Small intestine (tissue), 7 donors: ENCODE results near the gene RIPPLY1. TPM values are rescaled to one million over a fixed set of nuclear protein-coding genes. Genes with fewer than 3 reads are reported as not detected.

ENCODE experiments used
- DNase-seq, 2 donors: peaks; one replicate each; pipeline versions ENCODE4 v3.0.0 to v3.0.0-alpha.2; 2013
- FAIRE-seq: peaks from 2 replicates; lab custom pipeline; 2012; peaks lifted over from hg19 to GRCh38; lab: Jason Lieb, UNC
- H3K27ac ChIP-seq, 3 donors: one replicate each; pipeline ENCODE4 v1.5.1; 2013; ENCODE audit warnings: low read length in 2 of 3, mild to moderate bottlenecking in 2 of 3, control low read depth in 1 of 3, inconsistent platforms in 1 of 3, low read depth in 1 of 3, moderate library complexity in 1 of 3
- H3K27me3 ChIP-seq, 3 donors: one replicate each; pipeline ENCODE4 v1.6.1; 2013; ENCODE audit warnings: low read length in 3 of 3, inconsistent platforms in 1 of 3; ENCODE audit not compliant: control insufficient read depth in 3 of 3, insufficient read depth in 3 of 3
- H3K36me3 ChIP-seq, 3 donors: one replicate each; pipeline ENCODE4 v1.6.1; 2013; ENCODE audit warnings: low read length in 3 of 3, inconsistent platforms in 1 of 3, low read depth in 1 of 3, mild to moderate bottlenecking in 1 of 3, moderate library complexity in 1 of 3; ENCODE audit not compliant: control insufficient read depth in 3 of 3, insufficient read depth in 2 of 3
- H3K4me1 ChIP-seq, 3 donors: one replicate each; pipeline ENCODE4 v1.6.1; 2013; ENCODE audit warnings: low read length in 2 of 3, inconsistent platforms in 1 of 3, low read depth in 1 of 3, mild to moderate bottlenecking in 1 of 3, moderate library complexity in 1 of 3; ENCODE audit not compliant: control insufficient read depth in 3 of 3, insufficient read depth in 2 of 3
- H3K4me3 ChIP-seq, 3 donors: one replicate each; pipeline ENCODE4 v1.5.1; 2013; ENCODE audit warnings: low read length in 3 of 3, control low read depth in 1 of 3, inconsistent platforms in 1 of 3, low read depth in 1 of 3, mild to moderate bottlenecking in 1 of 3, moderate library complexity in 1 of 3
- H3K9me3 ChIP-seq, 2 donors: one replicate each; pipeline ENCODE4 v1.6.1; 2013; ENCODE audit warnings: low read depth in 1 of 2, low read length in 1 of 2; ENCODE audit not compliant: control insufficient read depth in 2 of 2, insufficient read depth in 1 of 2
- WGBS, 3 donors: extraction: QIAGEN DNeasy Blood & Tissue Kit; methylation state at CpG; one replicate each; pipeline ENCODE4 v1.1.7; 2013; 5-methylcytosine and 5-hydroxymethylcytosine counted together
- polyA plus RNA-seq, 4 donors: library from polyadenylated mRNA; stranded (reverse) in 3 of 4; unstranded in 1 of 4; fragments of 200-250 nt in 3 of 4; fragments of 120-200 nt in 1 of 4; gene quantifications; one replicate each; pipeline versions ENCODE4 v1.2.1 to v1.2.3, GENCODE V29; 2013
- donor health status: healthy with polysubstance abuse.
- donor health status: control.
- donor health status: control.
- donor health status: Bipolar disorder and iron deficiency.
- donor health status: healthy.

Gene RIPPLY1
- polyA plus RNA-seq, 4 donors, result 0.07 to 0.40 TPM; not detected in 2

- Histone ChIP-seq H3K27me3 (no peaks in the 10 kb centered on the region), H3K4me1 (peaks cover 0 to 66% (median 0%) of the 10 kb centered on the region in 3 donors), H3K9me3 (no peaks in the 10 kb centered on the region), H3K27ac (peak overlapping the region in 1 of 3 donors; percentile 90), H3K36me3 (no peaks in the 10 kb centered on the region), H3K4me3 (no peak overlapping the region)
- 33 to 65% (median 57%) methylated on average over 4 to 5 of the region's 5 CpGs for WGBS, 3 donors
- DNase-seq (no peak), FAIRE-seq (no peak)
Observed at GRCh38 chrX:106905064-106905708, 2.0 kb upstream of the RIPPLY1 start.

DNA sequence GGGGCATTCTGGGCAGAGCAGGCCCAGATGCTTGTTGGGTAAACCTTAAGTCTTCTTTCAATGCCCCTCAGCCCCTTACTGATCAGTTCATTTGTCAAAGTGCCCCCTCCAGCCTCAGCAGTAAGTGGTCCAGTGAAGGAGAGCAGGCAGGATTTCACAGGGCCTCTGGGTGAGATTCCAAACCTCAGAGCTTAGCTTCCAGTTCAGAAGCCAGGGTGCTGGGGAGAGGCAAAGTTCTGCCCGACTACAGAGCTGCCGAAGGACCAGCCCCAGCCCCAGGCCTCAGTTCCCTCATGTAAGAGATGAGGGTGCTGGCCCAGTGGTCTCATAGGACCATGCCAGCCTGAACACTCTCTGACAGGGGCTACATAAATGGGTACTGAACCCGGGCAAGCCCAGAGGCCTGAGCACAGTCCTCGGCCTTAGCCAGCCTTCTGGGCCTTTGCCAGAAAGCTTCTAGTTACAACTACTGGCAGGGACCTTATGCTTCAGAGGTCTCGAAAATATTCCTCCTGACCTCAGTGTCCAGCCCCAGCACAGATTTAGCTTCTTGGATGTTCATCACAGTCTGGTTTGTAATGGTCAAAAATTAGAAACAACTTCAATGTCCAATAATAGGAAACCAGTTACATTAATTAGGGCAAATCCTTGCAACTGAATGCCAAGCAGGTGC lies 851 bp upstream of the RIPPLY1 start:
- Histone ChIP-seq H3K27ac (peak overlapping the region in 1 of 3 donors; percentile 30), H3K4me3 (no peak overlapping the region), H3K27me3 (no peaks in the 10 kb centered on the region), H3K9me3 (no peaks in the 10 kb centered on the region), H3K36me3 (no peaks in the 10 kb centered on the region), H3K4me1 (peaks cover 0 to 76% (median 0%) of the 10 kb centered on the region in 3 donors)
- WGBS, 3 donors, result 58 to 72% (median 65%) methylated on average over 5 of the region's 5 CpGs
- no peak for DNase-seq
- FAIRE-seq, result no peak

DNA sequence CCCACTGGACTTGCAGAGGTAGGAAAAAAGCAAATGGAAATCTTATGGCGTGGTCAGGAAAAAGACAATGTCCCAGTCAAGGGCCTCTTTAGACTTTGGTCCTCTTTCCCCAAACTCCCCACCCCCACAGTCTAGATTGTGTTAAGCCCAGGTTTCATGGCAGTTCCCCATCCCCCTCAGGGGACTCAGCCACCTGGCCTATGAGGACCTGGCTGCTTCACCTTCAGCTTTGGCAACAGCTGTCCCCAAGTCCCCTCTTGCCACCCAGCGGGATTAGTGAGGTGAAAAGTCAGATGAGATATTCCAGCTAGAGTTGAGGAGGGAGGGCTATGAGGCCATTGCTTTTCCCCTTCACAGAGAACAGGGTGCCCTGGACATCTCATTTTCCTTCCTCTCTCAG lies 457 bp downstream of the RIPPLY1 start:
- H3K4me1 ChIP-seq, result peaks cover 0 to 73% (median 0%) of the 10 kb centered on the region in 3 donors
- no peaks in the 10 kb centered on the region for H3K36me3 ChIP-seq
- no peaks in the 10 kb centered on the region for H3K27me3 ChIP-seq
- 45 to 67% (median 51%) methylated on average over 2 of the region's 2 CpGs for WGBS, 3 donors
- no peak overlapping the region for H3K4me3 ChIP-seq
- DNase-seq (peak; percentile 12 to 66), FAIRE-seq (no peak)
- H3K9me3 ChIP-seq, result no peaks in the 10 kb centered on the region
- H3K27ac ChIP-seq, result peak overlapping the region in 1 of 3 donors; percentile 82

GRCh38 chrX:106901781-106902219 lies 1.3 kb downstream of the RIPPLY1 start:
- 38 to 72% (median 40%) methylated on average over 4 of the region's 4 CpGs for WGBS, 3 donors
- no peaks in the 10 kb centered on the region for H3K27me3 ChIP-seq
- no peak overlapping the region for H3K4me3 ChIP-seq
- no peaks in the 10 kb centered on the region for H3K9me3 ChIP-seq
- peaks cover 0 to 68% (median 0%) of the 10 kb centered on the region in 3 donors for H3K4me1 ChIP-seq
- H3K36me3 ChIP-seq, result no peaks in the 10 kb centered on the region
- H3K27ac ChIP-seq, result peak overlapping the region in 1 of 3 donors; percentile 82
- no peak for FAIRE-seq
- peak in 1 of 2 donors; percentile 45 for DNase-seq

DNA sequence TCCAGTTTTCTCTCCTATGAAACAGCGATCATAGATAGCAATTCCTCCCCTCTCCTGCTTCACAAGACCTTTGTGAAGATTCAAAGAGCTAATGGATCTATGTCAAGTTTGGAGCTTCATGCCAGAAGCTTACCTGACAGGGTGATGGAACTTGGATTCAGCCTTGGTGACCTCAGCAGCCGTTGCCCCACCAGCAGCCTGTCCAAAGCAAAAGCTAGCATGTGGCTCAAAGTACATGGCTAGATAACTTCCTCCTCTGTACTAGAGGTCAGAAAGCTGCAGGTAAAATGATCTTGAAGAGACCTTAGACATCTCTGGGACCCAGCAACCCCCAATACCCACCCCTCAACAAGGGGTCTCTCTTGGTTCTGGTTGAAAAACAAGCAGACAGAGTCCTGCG lies 1.8 kb downstream of the RIPPLY1 start:
- H3K27ac ChIP-seq, result peak overlapping the region in 1 of 3 donors; percentile 82
- no peaks in the 10 kb centered on the region for H3K9me3 ChIP-seq
- peaks cover 0 to 65% (median 0%) of the 10 kb centered on the region in 3 donors for H3K4me1 ChIP-seq
- FAIRE-seq (no peak), DNase-seq (peak; percentile 46 to 67)
- H3K36me3 ChIP-seq, result no peaks in the 10 kb centered on the region
- no peak overlapping the region for H3K4me3 ChIP-seq
- H3K27me3 ChIP-seq, result no peaks in the 10 kb centered on the region
- WGBS, 3 donors, result 33 to 75% (median 43%) methylated on average over 3 of the region's 3 CpGs

- peaks cover 0 to 50% (median 0%) of the 10 kb centered on the region in 3 donors for H3K4me1 ChIP-seq
- H3K27ac ChIP-seq, result peak overlapping the region in 1 of 3 donors; percentile 42
- H3K4me3 ChIP-seq, result no peak overlapping the region
- WGBS, 3 donors, result 82 to 87% (median 82%) methylated on average over 1 of the region's 1 CpG
- H3K27me3 ChIP-seq, result no peaks in the 10 kb centered on the region
- H3K36me3 ChIP-seq, result no peaks in the 10 kb centered on the region
- no peak for FAIRE-seq
- no peaks in the 10 kb centered on the region for H3K9me3 ChIP-seq
- DNase-seq, result no peak
Observed at GRCh38 chrX:106899841-106900240, 3.3 kb downstream of the RIPPLY1 start.

DNA sequence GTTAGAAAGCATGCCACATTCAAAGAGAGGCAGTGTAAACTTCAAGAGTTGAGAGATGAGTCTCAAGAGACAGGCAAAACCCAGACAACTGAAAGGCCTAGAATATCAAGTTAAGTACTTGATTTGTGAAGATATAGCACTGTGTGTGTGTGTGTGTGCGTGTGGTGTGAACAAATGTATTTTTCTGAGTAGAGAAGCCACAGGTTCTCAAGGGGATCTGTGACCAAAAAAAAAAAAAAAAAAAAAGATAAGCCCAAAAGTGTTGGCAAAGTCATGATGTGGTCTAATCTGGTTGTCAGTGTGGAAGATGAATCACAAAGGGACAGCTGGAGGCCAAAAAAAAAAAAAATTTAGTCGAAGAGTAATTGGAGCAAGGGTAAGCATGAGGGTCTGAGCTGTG lies 3.9 kb downstream of the RIPPLY1 start:
- no peak for DNase-seq
- WGBS, 3 donors, result 33 to 67% (median 46%) methylated on average over 2 of the region's 2 CpGs
- Histone ChIP-seq H3K36me3 (no peaks in the 10 kb centered on the region), H3K27ac (peak overlapping the region in 1 of 3 donors; percentile 45), H3K27me3 (no peaks in the 10 kb centered on the region), H3K4me1 (peaks cover 0 to 49% (median 0%) of the 10 kb centered on the region in 3 donors), H3K9me3 (no peaks in the 10 kb centered on the region), H3K4me3 (no peak overlapping the region)
- no peak for FAIRE-seq

DNA sequence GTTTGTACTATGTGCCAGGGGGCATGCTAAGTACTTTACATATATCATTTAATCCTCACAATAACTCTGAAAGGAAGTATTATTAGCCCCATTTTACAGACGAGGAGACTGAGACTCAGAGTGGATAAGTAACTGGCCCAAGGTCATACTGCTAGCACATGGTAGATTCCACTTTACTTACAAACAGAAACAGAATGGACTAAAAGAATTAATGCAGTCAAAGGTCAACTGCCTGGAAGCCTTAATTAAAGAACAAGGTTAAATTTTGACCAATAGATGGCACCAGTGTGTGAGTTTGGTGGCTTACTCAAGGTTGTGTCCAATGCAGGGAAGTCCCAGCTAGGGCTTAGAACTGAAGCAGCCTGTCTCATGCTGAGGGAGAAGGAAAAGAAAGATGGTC lies 4.7 kb downstream of the RIPPLY1 start:
- Histone ChIP-seq H3K27ac (peak overlapping the region in 1 of 3 donors; percentile 45), H3K9me3 (no peaks in the 10 kb centered on the region), H3K36me3 (no peaks in the 10 kb centered on the region), H3K4me1 (peaks cover 0 to 44% (median 0%) of the 10 kb centered on the region in 3 donors), H3K4me3 (no peak overlapping the region), H3K27me3 (no peaks in the 10 kb centered on the region)
- FAIRE-seq (no peak), DNase-seq (peak; percentile 76 to 82)
- 5 to 49% (median 27%) methylated on average over 1 of the region's 1 CpG for WGBS, 3 donors
